Stimulated activated CD4-positive, alpha-beta T cell treated with anti-CD3 and anti-CD28 coated beads, Interleukin-2, amount 100 ng/mL, for 48 hours (primary cell): ENCODE results near the gene ITIH1.
"Not testable (repeated sequence)": the region's sequence is repeated elsewhere in the genome, so short reads cannot be mapped to it uniquely, and the experiment has no call there.

Source experiments
- DNase-seq, 2 donors: peaks; one replicate each; pipeline ENCODE4 v3.0.0-alpha.2; 2020

ITIH1 gene, protein sequence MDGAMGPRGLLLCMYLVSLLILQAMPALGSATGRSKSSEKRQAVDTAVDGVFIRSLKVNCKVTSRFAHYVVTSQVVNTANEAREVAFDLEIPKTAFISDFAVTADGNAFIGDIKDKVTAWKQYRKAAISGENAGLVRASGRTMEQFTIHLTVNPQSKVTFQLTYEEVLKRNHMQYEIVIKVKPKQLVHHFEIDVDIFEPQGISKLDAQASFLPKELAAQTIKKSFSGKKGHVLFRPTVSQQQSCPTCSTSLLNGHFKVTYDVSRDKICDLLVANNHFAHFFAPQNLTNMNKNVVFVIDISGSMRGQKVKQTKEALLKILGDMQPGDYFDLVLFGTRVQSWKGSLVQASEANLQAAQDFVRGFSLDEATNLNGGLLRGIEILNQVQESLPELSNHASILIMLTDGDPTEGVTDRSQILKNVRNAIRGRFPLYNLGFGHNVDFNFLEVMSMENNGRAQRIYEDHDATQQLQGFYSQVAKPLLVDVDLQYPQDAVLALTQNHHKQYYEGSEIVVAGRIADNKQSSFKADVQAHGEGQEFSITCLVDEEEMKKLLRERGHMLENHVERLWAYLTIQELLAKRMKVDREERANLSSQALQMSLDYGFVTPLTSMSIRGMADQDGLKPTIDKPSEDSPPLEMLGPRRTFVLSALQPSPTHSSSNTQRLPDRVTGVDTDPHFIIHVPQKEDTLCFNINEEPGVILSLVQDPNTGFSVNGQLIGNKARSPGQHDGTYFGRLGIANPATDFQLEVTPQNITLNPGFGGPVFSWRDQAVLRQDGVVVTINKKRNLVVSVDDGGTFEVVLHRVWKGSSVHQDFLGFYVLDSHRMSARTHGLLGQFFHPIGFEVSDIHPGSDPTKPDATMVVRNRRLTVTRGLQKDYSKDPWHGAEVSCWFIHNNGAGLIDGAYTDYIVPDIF

DNA sequence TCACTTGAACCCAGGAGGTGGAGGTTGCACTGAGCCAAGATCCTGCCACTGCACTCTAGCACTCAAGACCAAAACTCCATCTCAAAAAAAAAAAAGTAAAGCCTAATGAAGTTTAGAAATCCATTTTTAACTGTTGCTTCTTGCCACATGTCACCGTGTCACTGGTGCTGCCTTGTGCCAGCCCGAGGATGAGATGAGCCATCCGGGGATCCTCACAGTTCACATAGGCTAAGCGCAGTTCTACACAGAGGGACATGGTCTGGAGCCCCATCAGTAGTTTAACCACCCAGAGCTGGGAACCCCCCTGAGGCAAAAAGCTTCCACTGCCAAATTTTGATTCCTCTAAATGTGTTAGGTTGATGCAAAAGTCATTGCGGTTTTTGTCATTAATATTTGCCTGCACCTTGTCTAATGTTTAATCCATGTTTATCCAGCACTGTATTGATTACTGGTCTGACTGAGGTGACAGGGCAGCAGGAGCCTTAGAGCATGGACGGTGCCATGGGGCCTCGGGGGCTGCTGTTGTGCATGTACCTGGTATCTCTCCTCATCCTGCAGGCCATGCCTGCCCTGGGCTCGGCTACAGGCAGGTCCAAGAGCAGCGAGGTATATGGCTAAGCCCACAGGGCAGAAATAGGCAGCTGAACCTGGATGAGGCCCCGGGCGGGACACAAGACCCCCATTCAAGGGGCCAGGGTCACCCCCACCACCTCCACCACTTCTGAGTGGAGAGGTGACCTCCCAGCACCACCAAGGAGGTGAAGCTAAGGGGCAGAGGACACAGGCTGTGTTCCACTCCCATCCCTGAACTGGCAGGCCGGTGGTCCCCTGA, at the start of gene ITIH1:
ITIH1 (plus strand) TSS at position 473 of the 832 bp plus-strand sequence; CDS start at position 490, 17 bp downstream.
- DNase-seq = no peak

DNA sequence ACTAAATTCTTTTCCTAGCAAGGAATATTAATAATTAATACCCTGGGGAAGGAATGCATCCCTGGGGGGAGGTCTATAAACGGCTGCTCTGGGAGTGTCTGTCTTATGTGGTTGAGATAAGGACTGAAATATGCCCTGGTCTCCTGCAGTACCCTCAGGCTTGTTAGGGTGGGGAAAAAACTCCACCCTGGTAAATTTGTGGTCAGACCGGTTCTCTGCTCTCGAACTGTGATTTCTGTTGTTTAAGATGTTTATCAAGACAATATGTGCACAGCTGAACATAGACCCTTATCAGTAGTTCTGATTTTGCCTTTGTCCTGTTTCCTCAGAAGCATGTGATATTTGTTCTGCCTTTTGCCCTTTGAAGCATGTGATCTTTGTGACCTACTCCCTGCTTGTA, 48.6 kb upstream of the ITIH1 start:
- not testable (repeated sequence) for DNase-seq

DNA sequence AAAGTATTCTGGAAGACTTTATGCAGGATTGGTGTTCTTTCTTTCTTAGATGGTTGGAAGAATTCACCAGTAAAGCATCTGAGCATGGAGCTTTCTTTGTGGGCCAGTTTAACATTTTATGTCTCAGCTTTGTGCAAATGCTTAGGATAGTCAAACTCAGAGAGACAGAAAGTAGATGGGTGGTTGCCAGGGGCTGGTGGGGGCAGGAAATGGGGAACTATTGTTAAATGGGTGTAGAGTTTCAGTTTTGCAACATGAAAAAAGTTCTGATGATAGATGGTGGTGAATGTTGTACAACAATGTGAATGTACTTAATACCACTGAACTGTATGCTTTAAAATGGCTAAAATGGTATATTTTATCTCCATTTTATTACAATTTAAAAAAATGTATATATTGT, 46.7 kb upstream of the ITIH1 start:
- DNase-seq = no peak

DNA sequence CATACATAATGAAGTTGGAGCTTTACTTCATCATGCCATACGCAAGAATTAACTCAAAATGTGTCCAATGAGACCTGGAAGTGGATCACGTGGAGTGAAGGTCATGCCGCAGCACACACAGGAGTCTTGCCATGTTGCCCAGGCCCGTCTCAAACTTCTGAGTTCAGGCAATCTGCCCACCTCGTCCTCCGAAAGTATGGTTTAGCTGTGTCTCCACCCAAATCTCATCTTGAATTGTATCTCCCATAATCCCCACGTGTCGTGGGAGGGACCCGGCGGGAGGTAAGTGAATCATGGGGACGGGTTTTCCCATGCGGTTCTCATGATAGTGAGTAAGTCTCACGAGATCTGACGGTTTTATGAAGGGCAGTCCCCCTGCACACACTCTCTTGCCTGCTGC, 45.8 kb upstream of the ITIH1 start:
- no peak for DNase-seq

DNA sequence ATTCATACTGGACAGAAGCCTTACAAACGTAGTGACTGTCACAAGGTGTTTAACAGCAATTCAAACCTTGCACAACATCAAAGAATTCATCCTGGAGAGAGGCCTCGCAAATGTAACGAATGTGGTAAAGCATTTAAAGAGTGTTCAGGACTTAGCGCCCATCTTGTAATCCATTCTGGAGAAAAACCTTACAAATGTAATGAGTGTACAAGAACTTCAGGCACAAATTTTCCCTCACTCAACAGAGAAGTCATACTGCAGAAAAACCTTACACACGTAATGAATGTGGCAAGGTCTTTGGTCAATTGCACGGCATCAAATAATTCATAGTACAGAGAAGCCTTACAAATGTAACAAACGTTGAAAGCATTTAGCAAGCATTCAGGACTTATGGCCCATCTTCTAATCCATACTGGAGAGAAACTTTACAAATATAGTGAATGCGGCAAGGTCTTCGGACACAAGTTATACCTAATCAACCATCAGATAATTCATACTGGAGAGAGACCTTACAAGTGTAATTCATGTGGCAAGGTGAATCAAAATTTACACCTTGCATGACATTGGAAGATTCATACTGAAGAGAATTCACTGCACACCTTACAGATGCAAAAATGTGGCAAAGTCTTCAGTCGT, 44.0 kb upstream of the ITIH1 start:
- no peak for DNase-seq

DNA sequence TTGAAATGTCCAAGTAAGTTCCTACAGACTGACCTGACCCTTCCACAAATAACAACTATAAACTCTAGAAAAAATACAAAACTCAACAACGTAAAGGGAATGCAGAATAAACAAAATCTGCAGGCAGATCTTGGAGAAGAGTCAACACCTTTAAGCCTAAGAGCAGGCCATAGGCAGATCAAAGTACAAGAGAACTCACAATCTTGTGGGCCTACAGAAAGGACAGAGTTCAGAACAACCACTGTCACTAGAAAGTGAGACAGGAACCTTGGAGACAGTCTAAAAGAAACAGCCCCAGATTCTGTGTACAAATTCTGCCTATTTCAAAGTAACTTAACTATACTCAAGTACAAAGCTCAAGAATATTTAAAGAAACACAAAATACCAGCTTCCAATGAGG, 37.7 kb upstream of the ITIH1 start:
- DNase-seq = no peak

DNA sequence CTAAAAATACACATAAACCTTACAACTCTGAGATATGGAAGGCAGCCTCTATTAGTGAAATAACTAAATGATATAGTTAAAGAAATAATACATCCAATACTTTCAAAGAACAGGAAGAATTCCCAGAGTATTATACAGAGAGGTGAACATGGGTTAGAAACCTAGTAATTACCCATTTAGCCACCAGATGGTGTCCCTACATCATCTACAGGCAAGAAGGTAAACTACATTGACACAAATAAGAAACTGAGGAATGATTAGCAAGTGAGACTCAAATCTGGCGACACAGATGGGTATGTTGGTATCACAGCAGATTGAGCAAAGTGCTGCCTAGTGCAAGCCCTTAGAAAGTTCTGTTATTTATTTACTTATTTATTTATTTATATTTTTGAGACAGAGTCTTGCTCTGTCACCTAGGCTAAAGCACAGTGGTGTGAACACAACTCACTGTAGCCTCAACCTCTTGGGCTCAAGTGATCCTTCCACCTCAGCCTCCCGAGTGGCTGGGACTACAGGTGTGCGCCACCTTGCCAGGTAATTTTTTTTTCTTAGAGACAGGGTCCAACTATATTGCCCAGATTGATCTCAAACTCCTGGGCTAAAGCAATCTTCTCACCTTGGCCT, 34.9 kb upstream of the ITIH1 start:
- no peak for DNase-seq

DNA sequence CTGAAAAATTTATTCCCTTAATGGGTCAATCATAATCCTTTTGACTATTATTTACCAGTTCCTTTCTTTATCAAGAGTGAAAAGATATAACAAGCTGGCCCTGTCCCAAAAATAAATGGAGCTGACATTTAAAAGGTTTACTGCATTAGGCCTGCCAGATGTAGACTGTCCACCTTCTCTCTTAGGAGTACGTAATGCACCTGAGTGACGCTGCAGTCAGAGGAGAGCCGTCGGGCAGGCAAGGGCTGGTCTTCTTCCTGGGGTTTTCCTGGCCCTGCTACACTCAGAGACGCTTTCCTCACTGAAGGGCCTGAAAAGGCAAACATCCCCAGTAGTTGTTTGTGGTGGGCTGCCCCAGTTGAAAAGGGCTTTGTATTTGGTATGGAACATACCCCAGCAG, 34.2 kb upstream of the ITIH1 start:
- DNase-seq = no peak

DNA sequence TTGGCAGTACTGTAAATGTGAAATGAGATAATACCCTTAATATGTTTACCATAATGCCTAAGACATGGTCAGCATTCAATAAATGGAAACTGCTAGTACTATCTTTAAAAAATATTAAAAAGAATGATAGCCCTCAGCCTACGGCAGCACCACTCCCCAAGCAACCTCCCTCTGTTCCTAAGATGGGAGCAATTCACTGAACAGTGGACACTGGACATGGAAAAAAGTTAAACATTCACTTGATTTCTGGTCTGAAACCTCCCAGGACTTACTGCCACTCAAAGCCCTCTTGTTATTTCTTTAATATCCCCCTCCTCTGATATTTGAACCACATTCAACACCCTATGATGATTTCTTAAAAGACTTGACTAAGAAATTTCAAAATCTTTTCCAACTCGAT, 33.7 kb upstream of the ITIH1 start:
- no peak for DNase-seq

DNA sequence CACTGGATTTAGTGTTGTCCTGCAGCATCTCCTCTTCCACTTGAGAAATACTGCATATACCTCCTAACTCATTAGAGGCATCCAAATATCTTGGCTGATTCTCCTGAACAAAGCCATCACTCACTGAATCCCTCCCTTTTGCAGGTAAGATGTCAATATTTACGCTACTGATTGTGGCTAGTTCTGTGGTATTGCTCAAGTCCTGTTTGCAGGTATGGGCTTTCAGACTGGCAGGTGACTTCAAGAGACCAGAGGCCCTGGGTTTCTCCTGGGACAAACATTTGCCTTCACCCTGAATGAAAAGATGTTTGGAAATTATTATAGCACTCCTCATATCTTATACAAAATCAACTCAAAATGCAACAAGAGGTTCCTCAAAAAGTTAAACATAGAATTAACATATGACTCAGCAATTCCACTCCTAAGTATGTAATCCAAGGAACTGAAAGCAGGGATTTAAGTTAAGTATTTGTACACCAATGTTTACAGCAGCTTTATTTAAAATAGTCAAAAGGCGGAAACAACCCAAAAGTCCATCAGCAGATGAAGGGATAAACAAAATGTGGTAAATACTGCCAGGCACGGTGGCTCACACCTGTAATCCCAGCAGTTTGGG, 25.2 kb upstream of the ITIH1 start:
- no peak for DNase-seq

DNA sequence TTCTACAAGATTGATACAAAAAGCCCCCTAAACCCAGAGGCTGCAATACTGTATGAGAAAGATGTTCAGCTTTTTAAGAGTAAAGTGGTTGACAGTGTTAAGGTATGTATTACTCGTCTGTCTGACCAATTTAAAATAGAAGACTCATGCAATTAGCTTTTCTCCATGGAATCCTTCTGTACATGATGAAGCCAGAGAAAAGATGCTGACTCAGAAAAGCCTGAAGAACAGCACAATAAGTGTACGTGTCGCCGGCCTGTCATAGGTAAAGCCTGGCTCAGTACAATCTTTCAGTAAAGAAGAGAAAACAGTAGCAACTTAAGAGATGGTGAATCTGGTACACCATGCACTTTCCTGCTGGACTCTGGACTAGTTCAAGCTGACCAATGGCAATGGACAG, 23.0 kb upstream of the ITIH1 start:
- DNase-seq = no peak

DNA sequence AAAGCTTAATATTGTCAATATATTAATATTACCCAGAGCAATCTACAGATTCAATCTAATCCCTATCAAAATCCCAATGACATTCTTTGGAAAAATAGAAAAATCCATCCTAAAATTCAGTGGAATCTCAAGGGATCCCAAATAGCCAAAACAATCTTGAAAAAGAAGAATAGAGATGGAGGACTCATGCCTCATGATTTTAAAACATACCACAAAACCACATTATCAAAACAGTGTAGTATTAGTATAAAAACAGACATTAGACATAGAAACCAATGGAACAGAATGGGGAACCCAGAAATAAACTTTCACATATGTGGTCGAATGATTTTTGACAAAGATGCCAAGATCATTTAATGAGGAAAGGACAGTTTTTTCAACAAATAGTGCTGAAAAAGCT, 21.3 kb upstream of the ITIH1 start:
- DNase-seq = no peak

DNA sequence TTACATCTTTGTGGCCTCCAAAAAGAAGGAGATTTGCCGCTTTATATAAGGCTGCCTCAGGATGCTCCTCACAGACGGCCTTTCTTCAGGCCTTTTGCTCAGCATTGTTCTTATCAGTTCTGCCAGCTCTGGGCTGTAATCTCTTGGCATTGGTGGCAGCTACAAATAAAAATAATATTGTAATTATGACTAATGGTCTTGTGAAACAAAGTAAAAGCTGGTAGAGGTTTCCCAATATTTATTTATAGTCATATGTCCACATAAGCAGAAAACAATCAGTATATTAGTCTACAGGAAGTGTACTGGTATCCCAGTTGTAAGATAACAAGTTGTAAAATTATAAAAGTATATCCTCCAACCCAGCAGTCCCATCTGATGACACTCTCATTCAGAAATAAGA, 13.9 kb upstream of the ITIH1 start:
- no peak for DNase-seq

DNA sequence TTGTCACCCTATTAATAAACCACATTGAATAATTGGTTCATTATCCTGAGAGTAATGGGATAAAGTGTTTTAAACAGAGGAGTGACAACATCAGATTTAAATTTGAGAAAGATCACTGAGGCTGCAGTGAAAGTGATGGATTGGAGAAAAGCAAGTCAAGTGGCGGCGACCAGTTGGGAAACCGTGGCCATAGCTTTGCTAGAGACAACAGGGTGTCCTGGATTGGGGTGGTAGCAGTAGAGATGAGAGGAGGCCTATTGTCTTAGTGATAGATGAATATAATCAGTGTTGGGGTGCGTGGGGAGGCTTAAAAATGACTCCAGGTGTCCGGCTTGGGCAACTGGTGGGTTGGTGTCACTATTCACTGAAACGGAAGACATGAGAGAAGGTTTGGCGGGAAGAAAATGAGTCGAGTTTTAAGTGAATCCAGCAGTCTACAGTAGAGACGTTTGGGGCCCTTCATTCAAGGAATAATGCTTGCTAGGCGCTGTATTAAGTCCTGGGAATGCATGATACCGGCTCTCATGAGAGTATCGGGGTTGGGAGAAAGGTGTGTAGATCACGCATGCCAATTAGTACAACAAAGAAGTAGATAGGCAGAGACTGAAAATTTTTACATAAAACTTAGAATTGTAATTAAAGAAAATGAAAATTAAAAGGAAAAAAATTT, 7.5 kb upstream of the ITIH1 start:
- no peak for DNase-seq

DNA sequence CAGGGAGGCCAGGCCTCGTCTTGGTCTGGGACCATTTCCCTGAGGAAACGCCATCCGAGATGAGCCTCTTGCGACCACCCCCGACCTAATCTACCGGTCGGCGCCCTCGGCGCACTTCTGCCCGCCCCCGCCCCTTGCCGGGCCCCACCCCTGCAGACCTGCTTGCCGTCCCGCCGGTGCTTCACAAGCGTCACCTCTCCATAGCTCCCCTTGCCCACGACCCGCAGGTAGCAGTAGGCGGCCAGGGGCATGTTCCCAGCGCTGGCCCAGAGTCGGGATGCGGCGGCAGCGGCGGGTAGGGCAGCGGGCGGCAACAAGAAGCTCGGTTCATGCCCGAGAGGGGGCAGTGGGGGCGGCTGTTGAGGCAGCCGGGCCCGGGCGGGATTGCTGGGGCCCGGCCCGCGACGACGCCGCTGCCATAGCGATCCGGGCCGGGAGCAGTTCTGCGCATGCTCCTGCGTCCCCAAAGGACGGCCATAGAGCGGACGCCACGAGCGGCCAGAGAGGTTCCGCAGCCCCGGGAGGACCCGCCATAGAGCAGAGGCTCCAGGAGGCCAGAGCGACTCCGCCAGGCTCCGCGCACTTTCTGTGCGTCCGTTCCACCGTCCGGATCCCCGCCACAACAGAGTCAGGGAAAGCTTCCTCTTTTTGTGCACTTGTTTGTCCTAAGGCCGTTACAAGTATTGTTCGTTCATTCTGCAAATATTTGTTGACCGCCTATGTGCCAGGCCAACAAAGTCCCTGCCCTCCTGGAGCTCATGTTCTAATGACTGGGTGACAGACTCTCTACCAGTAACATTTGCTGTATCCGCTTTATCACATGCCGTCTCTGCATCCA, 6.7 kb upstream of the ITIH1 start, which contains the start of gene NEK4:
NEK4 (minus strand) TSS at position 445 of the 838 bp plus-strand sequence; CDS start at position 251, 194 bp downstream.
- DNase-seq = peak; percentile 80 to 87

DNA sequence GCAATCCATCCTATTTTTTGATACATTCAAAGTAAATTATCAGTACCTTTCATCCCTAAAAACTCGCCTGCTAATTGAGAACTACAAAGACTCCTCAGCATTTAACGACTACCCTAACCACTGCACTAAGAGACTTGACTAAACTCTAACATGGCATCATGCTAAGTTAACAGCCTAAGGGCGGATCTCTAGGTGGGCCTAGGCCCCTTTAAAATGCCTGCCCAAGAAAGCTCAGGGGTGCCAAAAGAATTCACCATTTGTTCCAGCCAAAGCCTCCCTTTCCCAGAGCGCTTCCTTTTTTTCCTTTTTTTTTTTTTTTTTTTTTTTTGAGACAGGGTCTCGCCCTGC, 6.1 kb upstream of the ITIH1 start:
- DNase-seq = no peak

DNA sequence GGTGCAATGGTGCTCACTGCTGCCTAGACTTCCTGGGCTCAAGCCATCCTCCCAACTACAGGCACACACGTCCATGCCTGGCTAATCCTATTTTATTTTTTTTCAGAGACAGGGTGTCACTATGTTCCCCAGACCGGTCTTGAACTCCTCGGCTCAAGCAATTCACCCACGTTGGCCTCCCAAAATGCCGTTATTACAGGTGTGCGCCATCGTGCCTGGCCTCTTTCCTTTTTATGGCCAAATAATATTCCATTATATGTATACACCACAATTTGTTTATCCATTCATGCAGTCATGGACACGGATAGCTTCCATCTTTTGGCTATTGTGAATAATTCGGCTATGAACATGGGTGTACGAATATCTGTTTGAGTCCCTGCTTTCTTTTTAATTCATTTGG, 5.7 kb upstream of the ITIH1 start:
- no peak for DNase-seq

DNA sequence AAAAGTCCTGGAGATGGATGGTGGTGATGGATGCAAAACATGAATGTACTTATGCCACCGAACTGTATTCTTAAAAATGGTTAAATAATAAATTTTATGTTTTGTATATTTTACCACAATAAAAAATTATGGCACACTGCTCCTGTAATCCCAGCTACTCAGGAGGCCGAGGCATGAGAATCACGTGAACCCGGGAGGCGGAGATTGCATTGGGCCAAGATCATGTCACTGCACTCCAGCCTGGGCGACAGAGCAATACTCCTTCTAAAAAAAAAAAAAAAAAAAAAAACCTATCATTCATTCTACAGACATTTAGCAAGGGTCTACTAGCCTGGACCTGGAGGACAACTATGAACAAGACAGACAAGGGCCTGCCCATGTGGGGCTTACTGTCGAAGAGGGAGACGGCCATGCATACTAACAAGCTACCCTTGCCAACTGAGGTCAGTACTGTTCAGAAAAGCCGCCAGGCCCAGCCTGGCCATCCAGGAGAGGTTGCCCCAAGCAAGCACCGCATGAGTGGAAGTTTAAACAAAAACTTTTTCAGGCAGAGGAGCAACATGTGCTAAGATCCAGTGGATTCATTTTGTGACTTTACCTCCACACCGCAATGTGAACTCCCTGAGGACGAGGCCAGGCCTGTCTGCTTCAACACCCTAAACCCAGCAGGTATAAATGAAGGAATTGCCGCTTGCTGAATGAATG, 3.9 kb upstream of the ITIH1 start:
- no peak for DNase-seq

DNA sequence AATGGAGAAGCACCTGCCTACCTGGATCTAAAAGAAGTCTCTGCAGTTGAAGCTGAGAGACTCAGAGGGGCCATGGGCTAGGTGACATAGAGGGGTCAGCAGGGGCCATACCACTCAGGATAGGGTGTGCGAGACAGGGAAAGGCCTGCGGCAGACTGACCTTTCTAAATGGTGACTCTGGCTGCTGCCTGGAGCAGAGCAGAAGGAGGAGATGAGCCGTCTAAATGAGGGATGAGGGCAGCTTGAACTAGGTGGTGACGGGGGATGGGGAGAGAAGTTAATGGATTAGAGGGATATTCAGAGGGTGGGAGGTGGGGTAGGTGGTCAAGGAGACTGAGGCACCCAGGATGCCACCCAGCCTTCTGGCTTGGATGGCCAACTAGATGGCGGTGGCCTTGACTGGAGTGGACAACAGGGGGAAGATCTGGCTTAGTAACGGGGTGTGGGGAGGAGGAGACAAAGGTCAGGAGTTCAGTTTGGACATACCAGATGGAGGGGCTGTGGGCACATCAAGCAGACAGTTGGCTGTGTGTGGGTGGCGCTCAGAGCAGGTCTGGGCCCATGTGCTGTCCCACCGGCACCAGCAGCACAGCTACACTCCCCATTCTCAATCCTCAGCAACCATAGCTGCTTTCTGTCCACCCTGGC, 3.2 kb upstream of the ITIH1 start:
- DNase-seq = no peak
